Islet precursor cell (in vitro differentiated cells): ENCODE data around the gene UBFD1.
"Not testable (repeated sequence)": the region's sequence is repeated elsewhere in the genome, so short reads cannot be mapped to it uniquely, and the experiment has no call there.

ENCODE experiments used
- DNase-seq: peaks from one replicate; pipeline ENCODE4 v3.0.0-alpha.2; 2018

The UBFD1 gene

DNA sequence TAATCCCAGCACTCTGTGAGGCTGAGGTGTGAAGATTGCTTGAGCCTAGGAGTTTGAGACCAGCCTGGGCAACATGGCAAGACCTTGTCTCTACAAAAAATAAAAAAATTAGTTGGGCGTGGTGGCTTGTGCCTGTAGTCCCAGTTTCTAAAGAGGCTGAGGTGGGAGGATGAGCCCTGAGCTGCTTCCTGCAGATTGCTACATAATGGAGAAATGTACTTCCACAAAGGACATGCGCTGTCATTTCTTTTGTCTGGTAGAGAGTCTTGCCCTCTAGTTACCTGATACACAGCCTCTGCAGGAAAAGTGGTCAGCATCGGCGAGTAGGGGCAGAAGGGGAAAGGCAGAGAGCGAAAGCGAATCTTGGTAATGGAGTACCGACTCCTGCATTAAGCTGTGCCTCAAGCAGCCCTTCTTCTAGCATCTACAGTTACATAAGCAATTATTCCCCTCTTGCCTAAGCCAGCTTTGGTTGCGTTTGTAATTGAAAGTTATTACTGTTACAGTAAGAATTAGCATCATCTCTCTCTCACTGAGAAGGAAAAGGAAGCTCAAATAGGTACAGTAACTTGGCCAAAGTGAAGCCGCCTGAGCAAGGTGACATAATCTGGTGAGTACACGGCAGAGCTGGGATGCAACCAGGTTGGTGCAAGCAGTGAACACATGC is 28.8 kb upstream of the UBFD1 start:
- no peak for DNase-seq

DNA sequence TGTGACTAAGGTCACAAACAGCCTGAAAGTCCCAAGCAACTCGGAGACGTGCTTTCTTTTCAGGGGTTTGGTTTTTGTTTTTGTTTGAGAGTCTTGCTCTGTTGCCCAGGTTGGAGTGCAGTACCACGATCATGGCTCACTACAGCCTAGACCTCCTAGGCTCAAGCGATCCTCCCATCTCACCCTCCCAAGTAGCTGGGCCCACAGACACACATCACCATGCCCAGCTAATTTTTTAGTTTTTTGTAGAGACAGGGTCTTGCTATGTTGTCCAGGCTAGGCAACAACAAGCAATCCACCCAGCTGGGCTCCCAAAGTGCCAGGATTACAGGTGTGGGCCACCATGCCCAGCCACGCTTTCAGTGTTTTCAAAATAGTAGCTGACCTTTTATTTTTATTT is 27.5 kb upstream of the UBFD1 start:
- no peak for DNase-seq

DNA sequence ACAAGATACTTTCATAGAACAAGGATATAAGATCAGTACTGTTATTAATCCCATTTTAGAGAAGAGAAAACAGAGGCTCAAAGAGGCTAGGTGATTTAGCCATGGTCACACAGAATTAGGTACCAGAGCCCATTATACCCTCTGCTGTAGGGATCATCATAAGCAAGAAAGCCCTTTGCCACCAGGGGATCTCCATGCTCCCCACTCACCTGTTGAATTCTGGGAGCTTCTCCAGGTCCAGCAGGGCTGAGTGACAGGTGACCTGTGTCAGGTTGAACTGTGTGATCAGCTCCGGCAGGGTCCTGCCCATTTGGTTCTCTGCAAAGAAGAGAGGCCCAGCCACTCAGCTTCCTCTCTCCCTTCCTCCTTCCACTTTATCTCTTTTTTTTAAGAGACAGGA is 25.1 kb upstream of the UBFD1 start:
- no peak for DNase-seq

DNA sequence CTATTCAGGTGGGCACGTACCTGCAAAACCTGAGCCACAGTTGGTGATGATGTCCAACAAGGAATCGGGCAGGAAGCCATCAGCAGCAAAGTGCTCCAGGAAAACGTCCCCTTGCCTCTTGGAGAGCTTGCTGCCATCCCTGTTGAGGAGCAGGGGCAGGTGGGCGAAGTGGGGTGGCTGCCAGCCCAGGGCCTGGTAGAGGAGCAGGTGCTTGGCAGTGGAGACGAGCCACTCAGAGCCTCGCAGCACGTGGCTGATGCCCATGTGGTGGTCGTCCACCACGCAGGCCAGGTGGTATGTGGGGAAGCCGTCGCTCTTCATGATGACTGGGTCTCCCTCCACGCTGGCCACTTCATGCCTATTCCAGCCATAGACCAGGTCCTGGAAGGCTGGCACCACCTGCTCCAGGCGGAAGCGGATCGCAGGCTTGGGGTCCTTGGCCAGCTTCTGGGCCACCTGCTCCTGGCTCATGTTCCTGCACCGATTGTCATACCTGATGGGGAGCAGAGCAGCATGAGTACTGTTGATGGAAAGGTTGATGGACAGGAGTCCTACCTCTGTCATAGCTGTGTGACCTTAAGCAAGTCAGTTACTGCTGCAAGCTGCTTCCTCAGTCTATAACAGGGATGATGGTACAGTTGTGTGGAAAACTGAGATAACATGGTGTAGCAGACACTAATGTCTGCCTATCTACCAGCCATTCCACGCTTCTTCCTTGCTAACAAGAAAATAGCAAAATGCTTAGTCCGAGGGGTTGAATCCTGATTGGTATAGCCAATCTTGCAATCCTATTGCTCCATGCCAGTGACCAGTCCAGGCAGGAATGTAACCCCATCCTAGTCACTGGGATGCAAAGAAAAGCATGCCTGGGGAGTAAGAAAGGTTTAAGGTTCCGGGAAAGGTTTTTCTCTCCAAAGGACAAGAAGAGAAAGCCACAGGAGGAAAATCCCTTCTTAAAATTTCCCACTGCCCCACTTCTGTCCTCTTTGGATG is 22.4 kb upstream of the UBFD1 start:
- no peak for DNase-seq

DNA sequence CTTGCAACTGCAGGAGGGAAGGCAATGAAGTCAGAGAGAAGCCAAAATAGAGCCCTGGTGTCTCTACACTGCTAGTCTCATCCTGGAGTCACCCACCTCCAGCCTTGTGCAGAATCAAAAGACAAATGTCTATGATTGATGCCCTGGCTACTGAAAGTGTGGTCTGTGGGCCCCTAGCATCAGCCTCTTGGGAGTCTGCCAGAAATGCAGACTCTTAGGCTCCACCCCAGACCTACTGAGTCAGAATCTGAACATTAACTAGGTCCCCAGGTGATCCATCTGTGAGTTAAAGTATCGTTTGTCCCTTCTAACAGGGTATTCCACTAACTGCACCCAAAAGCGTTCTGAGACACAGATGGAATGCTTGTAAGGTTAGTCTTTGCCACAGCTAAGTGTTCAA is 21.6 kb upstream of the UBFD1 start:
- no peak for DNase-seq

DNA sequence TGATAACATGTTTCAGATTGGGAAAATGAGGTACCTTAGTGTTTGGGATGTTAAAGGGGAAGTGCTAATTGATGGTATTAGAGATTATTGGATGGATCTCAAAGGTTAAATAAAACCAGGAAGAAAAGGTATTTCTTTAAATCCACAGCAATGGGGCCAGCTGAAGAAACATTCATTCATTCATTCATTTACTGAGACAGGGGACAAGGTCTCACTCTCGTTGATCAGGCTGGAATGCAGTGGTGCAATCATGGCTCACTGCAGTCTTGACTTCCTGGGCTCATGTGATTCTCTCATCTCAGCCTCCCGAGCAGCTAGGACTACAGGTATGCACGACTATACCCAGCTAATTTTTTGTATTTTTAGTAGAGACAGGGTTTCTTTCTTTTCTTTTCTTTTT is 20.1 kb upstream of the UBFD1 start:
- no peak for DNase-seq

DNA sequence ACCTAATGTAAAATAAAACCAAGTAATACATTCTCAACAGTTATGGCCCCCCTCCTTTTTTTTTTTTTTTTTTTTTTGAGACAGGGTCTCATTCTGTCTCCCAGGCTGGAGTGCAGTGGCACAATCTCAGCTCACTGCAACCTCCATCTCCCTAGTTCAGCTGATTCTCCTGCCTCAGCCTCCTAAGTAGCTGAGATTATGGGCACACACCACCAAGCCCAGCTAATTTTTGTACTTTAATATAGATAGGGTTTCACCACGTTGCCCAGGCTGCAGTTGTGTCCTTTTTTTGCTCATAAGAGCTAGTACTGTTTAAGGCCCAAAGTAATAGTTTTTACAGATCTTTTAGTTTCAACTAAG is 18.6 kb upstream of the UBFD1 start:
- no peak for DNase-seq

DNA sequence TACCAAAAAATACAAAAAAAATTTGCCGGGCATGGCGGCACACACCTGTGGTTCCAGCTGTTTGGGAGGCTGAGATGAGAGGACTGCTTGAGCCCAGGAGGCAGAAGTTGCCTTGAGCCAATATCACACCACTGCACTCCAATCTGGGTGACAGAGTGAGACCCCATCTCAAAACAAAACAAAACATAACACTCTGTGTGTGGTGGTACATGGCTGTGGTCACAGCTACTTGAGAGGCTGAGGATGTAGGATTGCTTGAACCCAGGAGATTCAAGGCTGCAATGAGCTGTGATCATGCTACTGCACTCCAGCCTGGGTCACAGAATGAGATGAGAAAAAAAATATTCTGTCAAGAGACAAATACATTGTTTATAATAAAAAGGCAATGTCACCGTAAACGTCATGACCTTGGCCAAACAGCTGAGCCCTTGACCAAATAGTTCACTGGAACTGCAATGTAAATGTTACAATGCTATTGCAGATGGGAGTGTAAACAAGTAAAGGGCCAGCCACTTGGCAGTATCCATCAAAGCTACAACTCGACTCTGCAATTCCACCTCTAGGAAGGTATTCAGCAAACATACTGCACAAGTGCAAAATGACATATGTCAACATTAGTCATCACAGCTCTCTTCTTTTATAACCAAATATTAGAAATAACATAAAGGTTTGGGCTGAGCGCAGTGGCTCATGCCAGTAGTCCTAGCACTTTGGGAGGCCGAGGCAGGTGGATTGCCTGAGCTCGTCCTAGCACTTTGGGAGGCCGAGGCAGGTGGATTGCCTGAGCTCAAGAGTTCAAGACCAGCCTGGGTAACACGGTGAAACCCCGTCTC is 17.3 kb upstream of the UBFD1 start:
- DNase-seq, result no peak

DNA sequence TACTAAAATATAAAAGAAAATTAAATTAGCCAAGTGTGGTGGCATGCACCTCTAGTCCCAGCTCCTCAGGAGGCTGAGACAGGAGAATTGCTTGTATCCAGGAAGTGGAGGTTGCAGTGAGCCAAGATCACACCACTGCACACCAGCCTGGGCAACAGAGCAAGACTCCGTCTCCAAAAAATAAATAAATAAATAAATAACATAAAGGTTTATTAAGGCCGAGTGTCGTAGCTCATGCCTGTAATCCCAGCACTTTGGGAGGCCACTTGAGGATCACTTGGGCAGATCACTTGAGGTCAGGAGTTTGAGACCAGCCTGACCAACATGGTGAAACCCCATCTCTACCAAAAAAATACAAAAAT is 16.7 kb upstream of the UBFD1 start:
- DNase-seq, result not testable (repeated sequence)

DNA sequence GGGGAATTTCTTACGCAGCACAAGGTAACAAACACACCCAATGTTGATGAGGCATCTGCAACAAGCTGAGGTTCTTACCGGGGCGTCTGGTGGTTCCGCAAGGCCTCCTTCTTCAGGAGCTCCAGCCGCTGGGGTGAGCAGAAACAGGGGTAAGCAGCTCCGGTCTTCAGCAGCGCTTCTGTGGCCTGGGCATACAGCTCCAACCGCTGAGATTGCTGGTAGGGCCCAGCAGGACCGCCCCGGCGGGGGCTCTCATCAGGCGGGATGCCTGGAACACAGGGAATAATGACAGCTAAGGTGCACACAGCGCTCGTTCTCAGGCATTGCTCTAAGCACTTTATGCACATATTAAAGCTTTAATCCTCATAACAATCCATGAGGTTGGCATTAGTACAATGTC is 13.1 kb upstream of the UBFD1 start:
- no peak for DNase-seq

DNA sequence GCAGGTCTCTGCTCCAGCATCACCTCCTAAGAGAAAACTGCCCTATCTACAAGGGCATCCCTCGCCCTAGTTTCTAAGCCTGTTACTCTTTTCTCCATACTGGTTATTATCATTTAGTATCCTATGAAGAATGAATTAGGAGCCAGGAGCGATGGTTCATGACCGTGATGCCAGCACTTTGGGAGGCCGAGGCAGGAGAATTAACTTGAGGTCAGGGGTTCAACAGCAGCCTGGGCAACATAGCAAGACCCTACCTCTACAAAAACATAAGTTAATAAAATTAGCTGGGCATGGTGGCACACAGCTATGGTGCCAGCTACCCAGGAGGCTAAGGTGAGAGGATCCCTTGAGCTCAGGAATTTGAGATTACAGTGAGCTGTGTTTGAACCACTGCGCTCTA is 7.6 kb upstream of the UBFD1 start:
- no peak for DNase-seq

DNA sequence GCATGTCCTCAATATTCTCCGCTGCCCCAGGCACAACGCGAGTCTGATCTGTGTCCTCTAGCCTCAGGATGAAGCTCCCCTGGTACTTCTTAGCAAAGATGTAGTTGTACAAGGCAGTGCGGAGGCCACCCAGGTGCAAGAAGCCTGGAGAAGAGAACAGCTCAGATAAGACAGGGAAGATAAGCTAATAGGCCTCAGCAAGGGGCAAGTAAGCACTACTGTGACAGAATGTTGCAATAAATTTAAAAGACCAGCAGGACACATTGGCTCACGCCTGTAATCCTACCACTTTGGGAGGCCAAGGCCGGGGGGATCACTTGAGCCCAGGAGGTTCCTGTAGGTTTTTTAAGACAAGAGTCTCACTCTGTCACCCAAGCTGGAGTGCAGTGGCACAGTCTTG is 5.4 kb upstream of the UBFD1 start:
- no peak for DNase-seq

DNA sequence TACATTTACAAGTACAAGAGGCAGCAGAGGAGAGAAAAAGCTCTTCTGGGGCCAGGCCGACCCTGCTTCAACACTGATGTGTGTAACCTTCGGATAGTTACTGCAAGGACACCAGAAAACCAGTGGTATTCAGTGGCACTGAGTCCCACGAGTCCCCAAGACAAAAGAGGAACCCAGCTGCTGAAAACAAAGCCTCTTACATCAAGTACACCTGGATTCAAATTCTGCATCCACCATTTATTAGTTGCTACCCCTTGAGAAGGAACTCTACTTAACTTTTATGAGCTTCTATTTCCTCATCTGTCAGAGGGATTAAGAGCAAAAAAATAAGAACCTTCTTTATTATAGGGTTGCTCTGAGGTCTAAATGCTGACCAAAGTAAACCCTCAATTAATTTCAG is 3.0 kb upstream of the UBFD1 start:
- no peak for DNase-seq

DNA sequence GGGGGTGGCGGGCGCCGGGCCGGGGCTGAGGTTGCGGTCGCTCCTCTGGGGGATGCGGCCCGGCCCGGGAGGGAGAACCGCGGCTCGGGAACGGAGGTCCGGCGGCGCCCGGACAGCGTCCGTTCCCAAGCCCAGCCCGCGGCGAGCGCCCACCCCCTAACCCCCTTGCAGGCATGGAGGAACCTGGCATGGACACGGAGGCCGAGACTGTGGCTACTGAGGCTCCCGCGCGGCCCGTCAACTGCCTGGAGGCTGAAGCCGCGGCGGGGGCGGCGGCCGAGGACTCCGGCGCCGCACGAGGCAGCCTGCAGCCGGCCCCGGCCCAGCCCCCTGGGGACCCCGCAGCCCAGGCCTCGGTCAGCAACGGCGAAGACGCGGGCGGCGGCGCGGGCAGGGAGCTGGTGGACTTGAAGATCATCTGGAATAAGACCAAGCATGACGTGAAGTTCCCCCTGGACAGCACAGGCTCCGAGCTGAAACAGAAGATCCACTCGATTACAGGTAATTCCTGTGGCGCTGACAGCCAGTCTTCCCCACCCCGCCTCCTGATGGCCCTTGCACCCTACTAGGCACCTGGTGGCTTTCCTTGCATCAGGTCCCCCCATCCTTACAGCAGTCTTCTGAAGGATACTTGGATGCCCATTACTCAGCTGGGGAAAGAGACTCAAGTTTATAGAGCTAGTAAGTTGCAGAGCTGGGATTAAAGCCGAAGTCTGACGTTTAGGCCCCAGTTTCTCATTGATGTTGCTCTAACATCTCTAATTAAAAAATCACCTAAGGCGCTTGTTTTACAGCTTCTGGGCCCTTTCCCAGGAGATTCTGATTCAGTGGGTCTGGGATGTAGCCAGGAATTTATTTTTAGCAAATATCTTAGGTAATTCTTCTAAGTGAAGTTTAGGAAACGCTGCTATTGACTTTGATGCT is 514 bp downstream of the UBFD1 start:
- DNase-seq, result no peak

DNA sequence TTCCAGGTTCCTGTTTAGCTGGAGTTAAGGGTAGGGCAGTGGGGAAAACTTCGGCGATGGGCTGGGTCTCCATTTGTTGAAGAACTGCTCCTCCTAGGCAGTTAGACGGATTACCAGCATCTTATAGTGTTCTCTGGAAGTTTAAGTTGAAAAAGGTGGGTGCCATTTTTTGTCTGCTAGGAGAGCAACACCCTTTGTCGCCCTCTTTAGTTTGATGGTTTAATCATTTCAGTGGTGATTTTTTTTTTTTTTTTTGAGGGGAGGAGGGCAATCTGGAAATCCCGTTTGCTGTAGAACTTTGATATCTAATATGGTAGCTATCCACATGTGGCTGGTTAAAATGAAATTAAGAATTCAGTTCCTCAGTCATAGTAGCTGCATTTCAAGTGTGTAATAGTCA is 4.1 kb downstream of the UBFD1 start:
- no peak for DNase-seq

DNA sequence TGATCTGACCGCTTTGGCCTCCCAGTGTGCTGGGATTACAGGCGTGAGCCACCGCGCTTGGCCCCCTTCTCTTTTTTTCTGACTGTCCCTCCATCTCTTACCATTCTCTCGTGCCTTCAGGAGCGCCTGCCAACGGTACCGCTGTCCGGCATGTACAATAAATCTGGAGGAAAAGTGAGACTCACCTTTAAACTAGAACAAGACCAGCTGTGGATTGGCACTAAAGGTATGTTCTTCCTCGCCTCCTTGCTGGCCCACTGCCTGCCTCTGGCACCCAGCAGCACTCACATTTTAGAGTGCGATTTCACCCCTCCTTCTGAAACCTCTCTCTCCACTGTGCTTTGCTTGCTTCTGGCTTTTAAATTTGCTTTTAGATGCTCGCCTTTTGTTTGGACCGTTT is 5.0 kb downstream of the UBFD1 start:
- no peak for DNase-seq

DNA sequence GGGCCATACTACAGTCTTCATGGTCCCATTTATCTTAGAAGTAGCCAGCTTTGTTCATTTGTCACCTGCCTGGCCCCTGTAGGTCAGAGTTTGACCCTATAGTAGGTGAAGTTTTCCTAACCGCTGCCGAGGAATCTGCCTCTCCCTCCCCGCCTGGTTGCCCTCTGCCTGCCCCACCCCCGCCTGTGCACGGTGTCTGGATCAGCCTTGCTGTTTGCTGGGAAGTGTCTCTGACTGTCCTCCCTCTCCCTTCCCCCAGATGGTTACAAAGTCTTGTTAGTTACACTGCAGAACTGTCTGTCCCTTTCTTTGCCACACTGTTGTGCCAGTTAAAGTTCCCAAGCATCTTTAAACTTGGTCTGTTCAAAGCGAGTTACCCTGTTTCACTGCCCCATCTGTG is 5.7 kb downstream of the UBFD1 start:
- DNase-seq, result no peak

DNA sequence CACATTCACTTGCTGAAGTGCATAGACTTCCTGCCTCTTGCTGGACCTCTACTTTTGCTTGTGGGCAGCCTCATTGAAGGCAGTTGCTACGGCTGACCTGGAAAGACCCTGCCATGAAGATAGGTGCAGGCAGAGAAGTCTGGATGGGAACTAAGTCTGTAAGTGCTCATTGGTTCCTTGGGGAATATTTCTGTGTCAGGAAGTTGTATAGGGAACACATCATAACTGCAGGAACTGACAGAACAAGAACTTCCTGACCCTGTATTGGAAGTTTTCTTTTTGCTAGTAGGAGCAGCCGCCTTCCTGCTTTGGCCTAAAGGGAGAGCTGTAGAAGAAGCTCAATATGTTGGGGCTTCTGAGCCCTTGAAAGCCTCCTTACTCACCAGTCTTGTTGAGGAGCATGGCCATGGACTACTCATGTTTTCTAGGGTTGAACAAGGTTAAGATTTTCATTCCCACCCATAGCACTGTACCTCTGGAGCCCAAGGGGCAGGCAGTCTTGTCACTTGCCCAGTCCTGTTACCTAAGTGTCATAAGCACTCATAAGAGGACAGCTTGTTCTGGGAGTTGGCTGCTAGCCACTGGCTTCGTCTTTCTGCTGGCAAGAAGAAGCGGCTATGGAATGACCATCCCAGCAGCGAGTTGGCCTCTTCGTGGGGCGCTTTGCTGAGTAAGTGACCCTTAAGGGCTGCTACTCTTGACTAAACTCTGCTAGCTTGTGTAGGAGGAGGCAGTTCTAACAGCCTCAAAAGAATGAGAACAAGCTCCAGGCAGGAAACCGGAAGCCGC is 7.2 kb downstream of the UBFD1 start:
- no peak for DNase-seq

DNA sequence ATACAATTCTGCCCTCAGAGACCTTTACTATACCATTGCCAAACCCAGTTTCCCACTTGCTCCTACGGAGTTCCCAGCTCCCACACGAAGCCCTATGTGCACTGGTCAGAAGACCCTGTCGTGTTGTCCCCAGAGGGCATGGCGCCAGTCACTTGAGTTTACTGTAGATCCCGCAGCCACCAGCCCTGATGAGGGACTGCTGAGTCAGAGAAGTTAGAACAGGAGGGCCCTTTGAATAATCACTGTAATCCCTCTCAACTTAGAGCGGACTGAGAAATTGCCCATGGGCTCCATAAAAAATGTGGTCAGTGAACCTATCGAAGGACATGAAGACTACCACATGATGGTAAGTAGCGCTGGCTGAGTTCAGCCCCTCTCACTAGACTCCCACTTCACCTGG is 9.2 kb downstream of the UBFD1 start:
- DNase-seq, result no peak

DNA sequence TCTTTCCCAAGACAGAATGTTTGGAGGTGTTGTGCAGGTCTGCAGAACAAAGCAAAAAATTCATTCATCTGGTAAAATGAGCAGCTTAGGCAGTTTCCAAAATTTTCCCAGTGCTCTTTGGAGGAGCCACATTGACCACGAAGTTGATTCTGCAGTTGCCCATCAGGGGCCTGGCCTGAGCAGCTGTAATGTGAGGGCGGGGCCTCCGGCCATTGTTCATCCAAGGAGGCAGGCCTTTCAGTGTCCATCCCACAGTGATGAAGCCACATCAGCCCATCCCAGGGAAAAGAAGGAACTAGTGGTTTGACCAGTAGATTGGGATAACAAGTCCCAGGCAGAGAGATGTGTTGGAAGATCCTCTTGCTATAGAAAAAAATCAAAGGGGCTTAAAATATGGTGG is 10.1 kb downstream of the UBFD1 start:
- DNase-seq, result no peak

DNA sequence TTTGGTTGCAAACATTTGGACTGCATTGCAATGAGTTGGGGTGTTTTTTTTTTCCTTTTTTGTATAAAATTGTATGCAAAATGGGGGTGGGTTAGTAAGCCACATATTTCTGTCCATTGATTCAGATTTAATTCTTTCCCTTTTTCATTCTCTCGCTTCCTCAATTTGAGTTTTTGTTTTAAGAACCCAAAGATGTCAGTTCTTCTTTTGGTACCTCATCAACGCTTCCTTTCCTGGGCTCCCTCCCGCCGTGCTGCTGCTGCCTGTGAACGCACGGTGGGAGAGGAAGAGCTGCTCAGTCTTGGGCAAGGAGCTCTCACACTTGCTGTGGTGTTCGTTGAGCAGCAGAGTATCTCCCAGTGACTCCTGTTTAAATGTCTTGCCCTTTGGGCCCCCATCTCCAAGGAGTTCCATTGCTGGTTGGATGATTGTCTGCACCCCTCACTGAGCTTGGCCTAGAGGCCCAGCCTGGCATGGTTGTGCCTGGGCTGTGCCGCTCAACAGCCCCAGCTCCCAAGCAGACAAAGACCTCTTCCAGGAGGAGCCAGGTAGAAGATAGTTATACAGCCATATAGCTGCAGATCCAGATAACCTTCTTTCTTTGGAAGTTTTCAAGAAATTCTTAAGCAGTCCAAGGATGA is 13.6 kb downstream of the UBFD1 start:
- DNase-seq, result no peak
